Esophagus muscularis mucosa (tissue), 4 donors: ENCODE data around the gene RIC3.

Experiments used
- CTCF ChIP-seq, 3 experiments: fragments of 200-600 bp in 2 of 3; fragments of 450-650 bp in 1 of 3; sonication (generic) in 2 of 3; IDR thresholded peaks; one replicate each; pipeline ENCODE4 v1.5.1; 2017 to 2019; ENCODE audit warnings: antibody characterized with exemption in 3 of 3, mild to moderate bottlenecking in 2 of 3, moderate library complexity in 1 of 3
- EP300 ChIP-seq: sonication (generic); formaldehyde crosslinking; IDR thresholded peaks from one replicate; pipeline ENCODE4 v1.6.1; 2017; ENCODE audit warnings: antibody characterized with exemption
- POLR2A ChIP-seq: fragments of 450-650 bp; IDR thresholded peaks from one replicate; pipeline ENCODE4 v1.6.1; 2017; ENCODE audit warnings: antibody characterized with exemption, moderate library complexity, mild to moderate bottlenecking, low read depth
- POLR2AphosphoS5 ChIP-seq, 2 donors: sonication (generic); formaldehyde crosslinking; IDR thresholded peaks; one replicate each; pipeline ENCODE4 v1.6.1; 2017; ENCODE audit warnings: antibody characterized with exemption in 2 of 2

- peak; percentile 23 to 45 (median 38) for TF ChIP-seq CTCF (IDR thresholded peaks at IDR 0.05)
- no peak for TF ChIP-seq POLR2A
- TF ChIP-seq POLR2AphosphoS5 (IDR thresholded peaks at IDR 0.05) = no peak
- no peak for TF ChIP-seq EP300
Observed at GRCh38 chr11:8070417-8071115, 98.3 kb downstream of the RIC3 start.
